Mesenchymal stem cell (in vitro differentiated cells and primary cell): ENCODE measurements around the gene MIDN.
"Not testable (repeated sequence)": the region's sequence is repeated elsewhere in the genome, so short reads cannot be mapped to it uniquely, and the experiment has no call there.

Experiments
- DNase-seq: peaks from one replicate; pipeline ENCODE4 v3.0.0-alpha.2; 2013
- H2AFZ ChIP-seq: one replicate; pipeline ENCODE4 v1.6.1; 2013; ENCODE audit warnings: low read depth, mild to moderate bottlenecking, control low read depth, inconsistent platforms, low read length, moderate library complexity
- H2AK5ac ChIP-seq: 2 replicates; pipeline ENCODE4 v1.6.1; 2013; ENCODE audit warnings: low read length, moderate library complexity, mild to moderate bottlenecking, inconsistent platforms; ENCODE audit not compliant: severe bottlenecking
- H2BK120ac ChIP-seq: one replicate; pipeline ENCODE4 v1.6.1; 2013; ENCODE audit warnings: low read depth, mild to moderate bottlenecking, inconsistent platforms, low read length, moderate library complexity
- H2BK12ac ChIP-seq, 2 experiments: one replicate each; pipeline ENCODE4 v1.6.1; 2013; ENCODE audit warnings: inconsistent platforms in 2 of 2, low read length in 2 of 2, mild to moderate bottlenecking in 2 of 2, moderate library complexity in 2 of 2, control low read depth in 1 of 2
- H2BK15ac ChIP-seq: one replicate; pipeline ENCODE4 v1.6.1; 2013; ENCODE audit warnings: mild to moderate bottlenecking, low read depth, inconsistent platforms; ENCODE audit not compliant: poor library complexity, severe bottlenecking
- H2BK5ac ChIP-seq: 2 replicates; pipeline ENCODE4 v1.6.1; 2013; ENCODE audit warnings: low read depth, mild to moderate bottlenecking, low read length, control low read depth, inconsistent platforms; ENCODE audit not compliant: poor library complexity, severe bottlenecking
- H3K14ac ChIP-seq, 2 experiments: one replicate each; pipeline ENCODE4 v1.6.1; 2013; ENCODE audit warnings: inconsistent platforms in 2 of 2, low read length in 2 of 2, control low read depth in 1 of 2, mild to moderate bottlenecking in 1 of 2, moderate library complexity in 1 of 2
- H3K18ac ChIP-seq, 2 experiments: one replicate each; pipeline ENCODE4 v1.6.1; 2013; ENCODE audit warnings: inconsistent platforms in 2 of 2, low read length in 2 of 2, control low read depth in 1 of 2, low read depth in 1 of 2, mild to moderate bottlenecking in 1 of 2
- H3K23ac ChIP-seq, 2 experiments: one replicate each; pipeline ENCODE4 v1.6.1; 2013; ENCODE audit warnings: inconsistent platforms in 2 of 2, low read length in 2 of 2, mild to moderate bottlenecking in 2 of 2, moderate library complexity in 2 of 2, control low read depth in 1 of 2
- H3K27ac ChIP-seq: 2 replicates; pipeline ENCODE4 v1.5.1; 2013; ENCODE audit warnings: mild to moderate bottlenecking, moderate library complexity, low read length, control low read depth, inconsistent platforms; ENCODE audit not compliant: poor library complexity, severe bottlenecking
- H3K27me3 ChIP-seq, 2 experiments: 2 replicates each; pipeline versions ENCODE4 v1.6.1 to v1.7.0; 2013; ENCODE audit warnings: low read length in 2 of 2, mild to moderate bottlenecking in 2 of 2, moderate library complexity in 2 of 2, control low read depth in 1 of 2, inconsistent platforms in 1 of 2; ENCODE audit not compliant: control insufficient read depth in 1 of 2, insufficient read depth in 1 of 2
- H3K36me3 ChIP-seq, 2 experiments: 2 replicates each; pipeline versions ENCODE4 v1.6.1 to v1.7.0; 2013; ENCODE audit warnings: low read length in 2 of 2, control low read depth in 1 of 2, inconsistent platforms in 1 of 2, low read depth in 1 of 2, mild to moderate bottlenecking in 1 of 2; ENCODE audit not compliant: insufficient read depth in 2 of 2, control insufficient read depth in 1 of 2
- H3K4ac ChIP-seq, 2 experiments: one replicate each; pipeline ENCODE4 v1.6.1; 2013; ENCODE audit warnings: inconsistent platforms in 2 of 2, low read length in 2 of 2, mild to moderate bottlenecking in 2 of 2, moderate library complexity in 2 of 2, control low read depth in 1 of 2, low read depth in 1 of 2
- H3K4me1 ChIP-seq: 2 replicates; pipeline ENCODE4 v1.6.1; 2013; ENCODE audit warnings: low read depth, low read length, control low read depth; ENCODE audit not compliant: control insufficient read depth, insufficient read depth
- H3K4me2 ChIP-seq: 2 replicates; pipeline ENCODE4 v1.6.1; 2013; ENCODE audit warnings: low read length, mild to moderate bottlenecking, inconsistent platforms; ENCODE audit not compliant: poor library complexity, severe bottlenecking
- H3K4me3 ChIP-seq, 2 experiments: 2 replicates each; pipeline versions ENCODE4 v1.5.1 to v1.7.0; 2013; ENCODE audit warnings: low read length in 2 of 2, mild to moderate bottlenecking in 2 of 2, control low read depth in 1 of 2, low read depth in 1 of 2; ENCODE audit not compliant: insufficient read depth in 1 of 2
- H3K79me1 ChIP-seq: replicated peaks from 2 replicates; pipeline ENCODE4 v1.6.1; 2013; ENCODE audit warnings: mild to moderate bottlenecking, control low read depth, low read length, inconsistent platforms; ENCODE audit not compliant: poor library complexity, severe bottlenecking
- H3K9ac ChIP-seq: 2 replicates; pipeline ENCODE4 v1.7.0; 2013; ENCODE audit warnings: mild to moderate bottlenecking, low read length, moderate library complexity
- H3K9me3 ChIP-seq: 2 replicates; pipeline ENCODE4 v1.7.0; 2013; ENCODE audit warnings: mild to moderate bottlenecking, low read length; ENCODE audit not compliant: control insufficient read depth
- H4K8ac ChIP-seq: one replicate; pipeline ENCODE4 v1.6.1; 2013; ENCODE audit warnings: inconsistent platforms, mild to moderate bottlenecking, low read length, moderate library complexity
- H4K91ac ChIP-seq: one replicate; pipeline ENCODE4 v1.6.1; 2013; ENCODE audit warnings: mild to moderate bottlenecking, low read length, inconsistent platforms
- WGBS: methylation state at CpG from one replicate; pipeline ENCODE4 v1.1.7; 2013; ENCODE audit warnings: mixed read lengths; 5-methylcytosine and 5-hydroxymethylcytosine counted together

The MIDN gene

GRCh38 chr19:1206150-1206863 is 42.1 kb upstream of the MIDN start:
- peaks cover 34% of the 10 kb centered on the region for H3K4me1 ChIP-seq
- under 1% methylated on average over 53 of the region's 78 CpGs for WGBS
- H2AFZ ChIP-seq, result no peak overlapping the region

DNA sequence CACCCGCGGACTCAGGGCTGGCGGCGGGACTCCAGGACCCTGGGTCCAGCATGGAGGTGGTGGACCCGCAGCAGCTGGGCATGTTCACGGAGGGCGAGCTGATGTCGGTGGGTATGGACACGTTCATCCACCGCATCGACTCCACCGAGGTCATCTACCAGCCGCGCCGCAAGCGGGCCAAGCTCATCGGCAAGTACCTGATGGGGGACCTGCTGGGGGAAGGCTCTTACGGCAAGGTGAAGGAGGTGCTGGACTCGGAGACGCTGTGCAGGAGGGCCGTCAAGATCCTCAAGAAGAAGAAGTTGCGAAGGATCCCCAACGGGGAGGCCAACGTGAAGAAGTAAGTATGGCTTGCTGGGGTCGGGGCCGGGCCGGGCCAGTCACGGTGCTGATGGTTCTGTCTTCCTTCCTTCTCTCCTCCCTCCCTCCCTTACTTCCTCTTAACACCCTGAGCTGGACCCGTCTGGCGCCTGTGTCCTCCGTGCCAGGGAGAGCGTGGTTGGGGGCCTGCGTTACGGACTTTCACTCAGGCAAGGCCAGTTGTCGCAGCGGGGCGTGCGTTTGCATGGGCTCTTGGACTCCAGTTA is 41.4 kb upstream of the MIDN start:
- H2BK15ac ChIP-seq, result no peak overlapping the region
- no peak overlapping the region for H4K8ac ChIP-seq
- peak overlapping the region; percentile 89 for H3K9ac ChIP-seq
- H2AK5ac ChIP-seq, result no peak overlapping the region
- no peak overlapping the region for H2AFZ ChIP-seq
- H3K14ac ChIP-seq, result peak overlapping the region in 1 of 2 experiments; percentile 91
- H3K9me3 ChIP-seq, result no peaks in the 10 kb centered on the region
- H2BK5ac ChIP-seq, result no peak overlapping the region
- peak overlapping the region in 1 of 2 experiments; percentile 46 for H3K23ac ChIP-seq
- H3K36me3 ChIP-seq, result peaks cover 6 to 31% of the 10 kb centered on the region in 2 experiments
- peak overlapping the region; percentile 37 for H3K27ac ChIP-seq
- DNase-seq, result no peak
- H3K4me1 ChIP-seq, result peaks cover 40% of the 10 kb centered on the region
- H2BK12ac ChIP-seq, result no peak overlapping the region
- peak overlapping the region; percentile 83 to 94 for H3K4me3 ChIP-seq
- H3K4ac ChIP-seq, result peak overlapping the region in 1 of 2 experiments; percentile 32
- peaks cover 4% of the 10 kb centered on the region for H3K79me1 ChIP-seq
- no peaks in the 10 kb centered on the region for H3K27me3 ChIP-seq
- H2BK120ac ChIP-seq, result no peak overlapping the region
- H3K18ac ChIP-seq, result peak overlapping the region; percentile 16 to 89
- 1% methylated on average over 34 of the region's 38 CpGs for WGBS
- H3K4me2 ChIP-seq, result peak overlapping the region; percentile 64
- H4K91ac ChIP-seq, result no peak overlapping the region

More at GRCh38 chr19:1206150-1206863, 42.1 kb upstream of the MIDN start:
- Histone ChIP-seq H2BK120ac (peak overlapping the region; percentile 73), H3K18ac (peak overlapping the region; percentile 59 to 89), H4K91ac (peak overlapping the region; percentile 36), H2BK5ac (no peak overlapping the region), H3K14ac (peak overlapping the region; percentile 70 to 91), H3K27ac (peak overlapping the region; percentile 37), H3K23ac (no peak overlapping the region), H2AK5ac (no peak overlapping the region), H3K79me1 (peaks cover 4% of the 10 kb centered on the region), H3K27me3 (no peaks in the 10 kb centered on the region), H2BK12ac (no peak overlapping the region), H3K4ac (peak overlapping the region; percentile 90), H2BK15ac (no peak overlapping the region), H3K4me3 (peak overlapping the region; percentile 83 to 94), H4K8ac (no peak overlapping the region), H3K9ac (peak overlapping the region; percentile 89), H3K9me3 (no peaks in the 10 kb centered on the region), H3K4me2 (peak overlapping the region; percentile 64), H3K36me3 (peaks cover 6 to 27% of the 10 kb centered on the region in 2 experiments)
- DNase-seq, result no peak

DNA sequence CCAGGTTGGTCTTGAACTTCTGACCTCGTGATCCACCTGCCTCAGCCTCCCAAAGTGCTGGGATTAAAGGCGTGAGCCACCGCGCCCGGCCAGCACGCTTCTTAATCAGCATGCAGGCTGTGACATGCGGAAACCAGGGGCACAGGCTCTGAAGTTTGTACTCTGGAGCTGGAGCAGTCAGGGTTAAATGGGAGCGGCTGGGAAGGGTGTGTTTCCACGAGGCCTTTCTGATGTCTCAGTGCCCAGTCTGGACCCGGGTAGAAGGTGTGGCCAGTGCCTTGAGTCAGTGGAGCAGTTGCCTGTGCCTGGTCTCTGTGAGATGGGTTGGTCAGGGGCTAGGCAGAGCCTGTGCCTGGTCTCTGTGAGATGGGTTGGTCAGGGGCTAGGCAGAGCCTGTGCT is 39.6 kb upstream of the MIDN start:
- Histone ChIP-seq H3K4me1 (peaks cover 47% of the 10 kb centered on the region), H3K36me3 (peaks cover 10 to 37% of the 10 kb centered on the region in 2 experiments), H3K9ac (peak overlapping the region; percentile 9), H2AK5ac (peak overlapping the region; percentile 44), H3K4me3 (peak overlapping the region in 1 of 2 experiments; percentile 33)
- not testable (repeated sequence) for H3K27me3 ChIP-seq, H3K14ac ChIP-seq, H3K4me2 ChIP-seq, H4K91ac ChIP-seq, H2BK5ac ChIP-seq, H3K18ac ChIP-seq, H3K27ac ChIP-seq, H3K9me3 ChIP-seq, H2BK120ac ChIP-seq, H2AFZ ChIP-seq, DNase-seq, H3K4ac ChIP-seq, H3K79me1 ChIP-seq, H2BK15ac ChIP-seq, H3K23ac ChIP-seq, H2BK12ac ChIP-seq, H4K8ac ChIP-seq
- 82% methylated on average over 10 of the region's 10 CpGs for WGBS

- H2BK120ac ChIP-seq, result no peak overlapping the region
- H3K36me3 ChIP-seq, result peaks cover 10 to 46% of the 10 kb centered on the region in 2 experiments
- peaks cover under 1% of the 10 kb centered on the region for H3K79me1 ChIP-seq
- H3K9me3 ChIP-seq, result no peaks in the 10 kb centered on the region
- peaks cover 57% of the 10 kb centered on the region for H3K4me1 ChIP-seq
- H3K4ac ChIP-seq, result peak overlapping the region in 1 of 2 experiments; percentile 21
- H2AFZ ChIP-seq, result no peak overlapping the region
- peak overlapping the region; percentile 1 for H3K4me2 ChIP-seq
- H2BK15ac ChIP-seq, result no peak overlapping the region
- peak overlapping the region; percentile 53 for H3K9ac ChIP-seq
- no peak overlapping the region for H4K8ac ChIP-seq
- H2AK5ac ChIP-seq, result peak overlapping the region; percentile 14
- peak overlapping the region; percentile 59 for H3K27ac ChIP-seq
- H2BK5ac ChIP-seq, result peak overlapping the region; percentile 74
- H2BK12ac ChIP-seq, result peak overlapping the region in 1 of 2 experiments; percentile 34
- 98% methylated on average over 12 of the region's 13 CpGs for whole genome bisulfite sequencing
- no peak overlapping the region for H3K14ac ChIP-seq
- H4K91ac ChIP-seq, result no peak overlapping the region
- H3K23ac ChIP-seq, result peak overlapping the region in 1 of 2 experiments; percentile 24
- H3K27me3 ChIP-seq, result no peaks in the 10 kb centered on the region
- H3K18ac ChIP-seq, result peak overlapping the region in 1 of 2 experiments; percentile 2
- no peak for DNase-seq
- H3K4me3 ChIP-seq, result no peak overlapping the region
These were observed 38.2 kb upstream of the MIDN start for GRCh38 chr19:1210227-1210538.
